GM10847 (cell line): ENCODE results near the gene IFNAR2.

Experiments
- POLR2A ChIP-seq: IDR thresholded peaks from 2 replicates; pipeline ENCODE4 v1.6.1; 2011; ENCODE audit not compliant: insufficient read length; ENCODE audit errors: extremely low read depth

IFNAR2 gene

GRCh38 chr21:33257094-33257803 is 27.5 kb downstream of the IFNAR2 start:
- no peak for TF ChIP-seq POLR2A

- TF ChIP-seq POLR2A, result no peak
Measured at GRCh38 chr21:33258475-33258874, 28.7 kb downstream of the IFNAR2 start.

- TF ChIP-seq POLR2A, result no peak
Measured at GRCh38 chr21:33259428-33259827, 29.7 kb downstream of the IFNAR2 start.

GRCh38 chr21:33259995-33260394 is 30.3 kb downstream of the IFNAR2 start:
- no peak for TF ChIP-seq POLR2A

DNA sequence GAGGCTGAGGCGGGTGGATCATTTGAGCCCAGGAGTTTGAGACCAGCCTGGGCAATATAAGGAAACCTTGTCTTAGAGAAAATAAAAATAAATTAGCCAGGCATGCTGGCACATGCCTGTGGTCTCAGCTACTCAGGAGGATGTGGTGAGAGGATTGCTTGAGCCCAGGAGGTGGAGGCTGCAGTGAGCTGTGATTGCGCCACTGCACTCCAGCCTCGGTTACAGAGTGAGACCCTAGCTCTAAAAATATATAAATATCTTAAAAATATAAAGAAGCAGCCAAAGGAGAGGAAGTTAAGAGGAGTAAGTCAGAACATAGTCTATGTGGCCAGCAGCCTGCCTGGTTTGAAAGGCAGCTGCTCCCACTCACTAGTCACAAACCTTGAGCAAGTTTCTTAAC is 31.9 kb downstream of the IFNAR2 start:
- no peak for TF ChIP-seq POLR2A

- no peak for TF ChIP-seq POLR2A
Measured at GRCh38 chr21:33262921-33263320, 33.2 kb downstream of the IFNAR2 start.

- TF ChIP-seq POLR2A, result no peak
Measured at GRCh38 chr21:33264561-33264960, 34.8 kb downstream of the IFNAR2 start.

DNA sequence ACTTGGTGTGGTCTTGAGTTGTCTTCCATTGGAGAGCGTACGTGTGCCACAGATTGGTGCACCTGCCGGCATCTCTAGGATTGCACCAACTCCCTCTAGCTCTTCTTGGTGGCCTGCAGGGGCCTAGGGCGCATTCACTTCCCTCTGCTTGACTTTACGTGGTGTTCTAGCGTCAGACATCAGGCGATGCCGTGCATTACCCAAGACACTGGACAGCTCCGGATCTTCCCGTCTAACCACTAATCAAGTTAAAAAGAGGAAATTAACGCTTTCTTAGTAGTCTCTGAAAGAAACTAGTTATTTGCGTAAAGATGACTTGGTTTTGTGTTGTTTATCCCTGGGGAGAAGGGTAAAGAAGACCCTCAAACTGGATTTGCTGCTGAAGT is 35.9 kb downstream of the IFNAR2 start:
- TF ChIP-seq POLR2A, result no peak

GRCh38 chr21:33266050-33266788 is 36.5 kb downstream of the IFNAR2 start, which contains the start of gene IL10RB:
Gene IL10RB, plus strand, starts transcription at chr21:33266367. Its CDS starts 99 bp downstream, at chr21:33266466.
- peak; percentile 47 for TF ChIP-seq POLR2A

GRCh38 chr21:33266789-33267135 is 37.0 kb downstream of the IFNAR2 start:
- no peak for TF ChIP-seq POLR2A

GRCh38 chr21:33267250-33267649 is 37.5 kb downstream of the IFNAR2 start:
- no peak for TF ChIP-seq POLR2A

GRCh38 chr21:33268393-33268736 is 38.6 kb downstream of the IFNAR2 start:
- TF ChIP-seq POLR2A, result no peak

DNA sequence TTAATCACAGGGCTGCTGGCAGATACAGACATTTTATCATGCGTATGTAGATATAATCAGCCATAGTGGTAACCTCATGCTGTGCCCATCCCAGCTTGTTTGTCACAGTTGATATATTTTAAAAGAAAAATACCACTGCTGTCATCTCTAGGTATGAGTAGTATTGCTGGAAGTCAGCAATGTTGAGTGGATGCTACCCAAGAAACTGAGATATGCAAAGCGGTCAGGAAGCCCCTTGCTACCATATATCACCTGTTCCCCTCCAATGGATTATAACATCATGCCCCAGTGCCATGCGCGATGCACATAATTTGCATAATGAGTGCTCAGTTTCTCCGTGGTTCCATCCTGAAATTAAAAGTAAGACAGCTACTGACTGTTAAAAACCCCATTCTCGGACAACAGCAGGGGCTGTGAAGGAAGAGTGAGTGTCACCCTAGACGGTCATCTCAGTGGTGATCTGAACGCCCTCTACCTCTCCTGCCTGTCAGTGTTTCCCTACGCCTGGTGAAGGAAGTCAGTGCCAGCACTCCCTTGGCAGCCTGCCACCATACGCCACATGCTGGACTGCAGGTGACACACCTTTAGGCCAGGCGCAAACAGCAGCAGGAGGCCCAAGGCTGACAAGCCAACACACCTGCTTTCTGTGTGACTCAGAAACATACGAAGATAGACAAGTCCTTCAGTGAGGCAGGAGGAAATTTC is 39.2 kb downstream of the IFNAR2 start:
- TF ChIP-seq POLR2A, result no peak

- no peak for TF ChIP-seq POLR2A
Measured at GRCh38 chr21:33270986-33271385, 41.2 kb downstream of the IFNAR2 start.

DNA sequence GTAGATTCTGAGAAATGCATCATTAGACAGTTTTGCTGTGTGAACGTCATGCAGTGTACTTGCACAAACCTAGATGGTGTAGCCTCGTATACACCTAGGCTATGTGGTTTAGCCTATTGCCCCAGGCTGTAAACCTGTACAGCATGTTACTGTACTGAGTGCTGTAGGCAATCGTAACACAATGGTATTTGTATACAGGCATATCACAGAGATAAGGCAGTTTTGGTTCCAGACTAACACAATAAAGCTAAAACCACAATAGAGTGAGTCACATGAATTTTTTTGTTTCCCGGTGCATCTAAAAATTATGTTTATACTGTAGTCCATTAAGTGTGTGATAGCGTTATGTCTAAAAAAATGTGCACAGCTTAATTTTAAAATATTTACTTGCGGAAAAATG is 43.3 kb downstream of the IFNAR2 start:
- TF ChIP-seq POLR2A, result no peak

DNA sequence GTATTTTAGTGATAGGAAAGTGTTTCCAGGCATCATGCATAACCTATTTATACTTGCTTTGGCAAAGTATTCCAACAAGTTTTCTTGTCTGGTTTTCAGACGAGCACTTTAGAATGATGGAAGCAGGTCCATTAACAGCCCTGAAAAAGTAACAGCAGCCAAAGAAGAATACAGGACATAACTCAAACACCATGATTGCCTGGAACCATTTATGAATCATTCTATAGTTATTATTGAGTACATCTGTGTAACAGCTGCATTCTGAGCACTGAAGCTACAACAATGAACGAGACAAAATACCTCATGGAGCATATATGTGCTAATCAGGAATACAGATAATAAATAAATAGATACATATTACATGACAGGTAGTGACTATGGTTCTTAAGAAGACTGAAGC is 49.0 kb downstream of the IFNAR2 start:
- no peak for TF ChIP-seq POLR2A
